Body of pancreas (tissue), 4 donors: Measurements from ENCODE around the gene NDST4.

ENCODE experiments used
- POLR2A ChIP-seq, 3 donors: fragments of 450-650 bp; IDR thresholded peaks; one replicate each; pipeline ENCODE4 v1.6.1; 2016; ENCODE audit warnings: antibody characterized with exemption in 3 of 3, mild to moderate bottlenecking in 2 of 3
- TF ChIP-seq, protein P1 (sequence below), 7 experiments: fragments of 450-650 bp in 4 of 7; fragments of 200-600 bp in 3 of 7; sonication (generic) in 3 of 7; IDR thresholded peaks; one replicate each; pipeline ENCODE4 v1.5.1; 2016 to 2019; ENCODE audit warnings: antibody characterized with exemption in 7 of 7

DNA sequence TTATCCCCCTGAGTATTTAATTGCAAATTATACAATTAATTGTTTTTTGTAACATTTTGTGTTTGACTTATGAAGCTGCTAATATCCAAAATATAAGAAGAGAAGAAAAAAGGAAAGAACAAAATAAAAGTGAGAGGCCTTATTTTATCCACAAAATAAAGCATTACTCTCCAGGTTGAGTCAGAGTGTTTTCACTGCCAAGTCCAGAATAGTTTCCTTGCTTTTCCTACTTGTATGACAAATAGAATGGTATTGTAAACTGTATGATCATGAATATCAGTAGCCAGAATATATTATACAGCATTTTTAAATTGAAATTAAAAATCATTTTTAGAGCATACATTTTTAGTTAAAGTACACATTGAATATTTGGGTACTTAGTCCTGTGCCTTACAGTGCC is 237.8 kb downstream of the NDST4 start:
- TF ChIP-seq, protein P1, sequence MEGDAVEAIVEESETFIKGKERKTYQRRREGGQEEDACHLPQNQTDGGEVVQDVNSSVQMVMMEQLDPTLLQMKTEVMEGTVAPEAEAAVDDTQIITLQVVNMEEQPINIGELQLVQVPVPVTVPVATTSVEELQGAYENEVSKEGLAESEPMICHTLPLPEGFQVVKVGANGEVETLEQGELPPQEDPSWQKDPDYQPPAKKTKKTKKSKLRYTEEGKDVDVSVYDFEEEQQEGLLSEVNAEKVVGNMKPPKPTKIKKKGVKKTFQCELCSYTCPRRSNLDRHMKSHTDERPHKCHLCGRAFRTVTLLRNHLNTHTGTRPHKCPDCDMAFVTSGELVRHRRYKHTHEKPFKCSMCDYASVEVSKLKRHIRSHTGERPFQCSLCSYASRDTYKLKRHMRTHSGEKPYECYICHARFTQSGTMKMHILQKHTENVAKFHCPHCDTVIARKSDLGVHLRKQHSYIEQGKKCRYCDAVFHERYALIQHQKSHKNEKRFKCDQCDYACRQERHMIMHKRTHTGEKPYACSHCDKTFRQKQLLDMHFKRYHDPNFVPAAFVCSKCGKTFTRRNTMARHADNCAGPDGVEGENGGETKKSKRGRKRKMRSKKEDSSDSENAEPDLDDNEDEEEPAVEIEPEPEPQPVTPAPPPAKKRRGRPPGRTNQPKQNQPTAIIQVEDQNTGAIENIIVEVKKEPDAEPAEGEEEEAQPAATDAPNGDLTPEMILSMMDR (IDR thresholded peaks at IDR 0.05): no peak
- TF ChIP-seq POLR2A (IDR thresholded peaks at IDR 0.05): no peak
